ENCODE data around the gene XPO1.

- no peak for TF ChIP-seq CTCF (IDR thresholded peaks at IDR 0.05; ENCODE audit: insufficient read depth, low read length, poor library complexity, severe bottlenecking)
- no peak for TF ChIP-seq EZH2phosphoT487 (conservative IDR thresholded peaks at IDR 0.05; ENCODE audit: low read length)
These were observed 102.9 kb downstream of the XPO1 start for GRCh38 chr2:61435291-61435690.

Measured in SU-DHL-6 (cell line).